OCI-LY1 (cell line): ENCODE data around the gene SEC24C.
A peak's percentile ranks its signal among the peaks of the same experiment; 100 is the strongest.

Experiments
- H2AFZ ChIP-seq: fragments of 200-600 bp; sonication (generic), shearing (Covaris generic); 2 replicates; pipeline ENCODE4 v1.6.0; 2014; ENCODE audit warnings: antibody characterized with exemption, mild to moderate bottlenecking, low read length
- H3F3A ChIP-seq: fragments of 200-600 bp; sonication (generic), shearing (Covaris generic); 2 replicates; pipeline ENCODE4 v1.6.0; 2014; ENCODE audit warnings: mild to moderate bottlenecking, antibody characterized with exemption, low read length, moderate library complexity; ENCODE audit not compliant: insufficient read depth
- H3K27ac ChIP-seq: fragments of 200-600 bp; sonication (generic); 2 replicates; pipeline ENCODE4 v1.5.1; 2014; ENCODE audit warnings: low read length, mixed run types, mild to moderate bottlenecking, low read depth; ENCODE audit not compliant: poor library complexity, severe bottlenecking
- H3K27me3 ChIP-seq: fragments of 200-600 bp; sonication (generic); 2 replicates; pipeline ENCODE4 v1.6.0; 2014; ENCODE audit warnings: antibody characterized with exemption, mild to moderate bottlenecking, low read length, moderate library complexity; ENCODE audit not compliant: insufficient read depth
- H3K36me3 ChIP-seq: fragments of 200-600 bp; sonication (generic); 2 replicates; pipeline ENCODE4 v1.6.1; 2014; ENCODE audit warnings: mild to moderate bottlenecking, antibody characterized with exemption, low read length, moderate library complexity, mixed read lengths; ENCODE audit not compliant: insufficient read depth
- H3K4me1 ChIP-seq: fragments of 200-600 bp; sonication (generic); 2 replicates; pipeline ENCODE4 v1.5.1; 2014; ENCODE audit warnings: mild to moderate bottlenecking, low read length, moderate library complexity; ENCODE audit not compliant: insufficient read depth, severe bottlenecking
- H3K4me2 ChIP-seq: fragments of 200-600 bp; sonication (generic), shearing (Covaris generic); 2 replicates; pipeline ENCODE4 v1.6.1; 2014; ENCODE audit warnings: low read length
- H3K4me3 ChIP-seq: fragments of 200-600 bp; sonication (generic); 2 replicates; pipeline ENCODE4 v1.5.1; 2014; ENCODE audit warnings: low read length, low read depth, mild to moderate bottlenecking, mixed read lengths; ENCODE audit not compliant: poor library complexity, severe bottlenecking
- H3K79me2 ChIP-seq: fragments of 200-600 bp; shearing (Covaris generic); 2 replicates; pipeline ENCODE4 v1.6.1; 2016; ENCODE audit warnings: mixed run types, low read length, mixed read lengths; ENCODE audit not compliant: insufficient read depth
- H3K9ac ChIP-seq: fragments of 200-600 bp; sonication (generic), shearing (Covaris generic); 2 replicates; pipeline ENCODE4 v1.6.1; 2014; ENCODE audit warnings: mild to moderate bottlenecking, low read length, mixed read lengths
- H3K9me2 ChIP-seq: fragments of 200-600 bp; sonication (generic), shearing (Covaris generic); 2 replicates; pipeline ENCODE4 v1.6.1; 2014; ENCODE audit warnings: low read depth, mild to moderate bottlenecking, low read length, mixed read lengths
- H3K9me3 ChIP-seq: fragments of 200-600 bp; shearing (Covaris generic); 2 replicates; pipeline ENCODE4 v1.6.1; 2014; ENCODE audit warnings: low read length, mixed read lengths
- H4K20me1 ChIP-seq: fragments of 200-600 bp; sonication (generic), shearing (Covaris generic); 2 replicates; pipeline ENCODE4 v1.6.0; 2016; ENCODE audit warnings: mild to moderate bottlenecking, low read length; ENCODE audit not compliant: insufficient read depth
- CTCF ChIP-seq: fragments of 200-600 bp; sonication (generic), shearing (Covaris generic); IDR thresholded peaks from 2 replicates; pipeline ENCODE4 v1.5.1; 2017; ENCODE audit warnings: mild to moderate bottlenecking, antibody characterized with exemption, low read length, moderate library complexity, mixed read lengths
- EZH2 ChIP-seq: fragments of 200-600 bp; sonication (generic), shearing (Covaris generic); IDR thresholded peaks from 2 replicates; pipeline ENCODE4 v1.8.0; 2017; ENCODE audit warnings: borderline replicate concordance, mixed run types, mild to moderate bottlenecking, antibody characterized with exemption, low read length, moderate library complexity, mixed read lengths

Gene SEC24C

DNA sequence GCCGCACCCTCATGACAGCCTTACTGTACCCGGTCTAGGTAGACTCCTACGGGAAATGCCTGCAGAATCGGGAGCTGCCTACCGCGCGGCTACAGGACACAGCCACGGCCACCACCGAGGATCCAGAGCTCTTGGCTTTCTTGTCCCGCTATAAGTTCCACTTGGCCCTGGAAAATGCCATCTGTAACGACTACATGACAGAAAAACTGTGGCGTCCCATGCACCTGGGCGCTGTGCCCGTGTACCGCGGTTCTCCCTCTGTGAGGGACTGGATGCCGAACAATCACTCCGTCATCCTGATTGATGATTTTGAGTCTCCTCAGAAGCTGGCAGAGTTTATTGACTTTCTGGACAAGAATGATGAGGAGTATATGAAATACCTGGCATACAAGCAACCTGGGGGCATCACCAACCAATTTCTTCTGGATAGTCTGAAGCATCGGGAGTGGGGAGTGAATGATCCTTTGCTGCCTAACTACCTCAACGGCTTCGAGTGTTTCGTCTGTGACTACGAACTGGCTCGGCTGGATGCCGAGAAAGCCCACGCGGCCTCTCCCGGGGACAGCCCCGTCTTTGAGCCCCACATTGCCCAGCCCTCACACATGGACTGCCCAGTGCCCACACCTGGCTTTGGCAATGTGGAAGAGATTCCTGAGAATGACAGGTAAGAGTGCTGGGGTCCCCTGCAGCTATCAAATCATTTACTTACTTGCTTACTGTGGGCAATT, 29.1 kb downstream of the SEC24C start:
- Histone ChIP-seq H2AFZ (no peak overlapping the region), H3K27me3 (no peaks in the 10 kb centered on the region), H3K9me2 (no peaks in the 10 kb centered on the region), H3K4me3 (peak overlapping the region; percentile 66), H3K9ac (peak overlapping the region; percentile 71), H3K4me2 (peak overlapping the region; percentile 76), H3K9me3 (no peaks in the 10 kb centered on the region), H3K79me2 (peaks cover 33% of the 10 kb centered on the region; the same call in 1 of the 2 replicates), H3K4me1 (peaks cover 46% of the 10 kb centered on the region), H4K20me1 (no peaks in the 10 kb centered on the region), H3K27ac (peak overlapping the region; percentile 67), H3F3A (no peaks in the 10 kb centered on the region), H3K36me3 (peaks cover 56% of the 10 kb centered on the region)
- TF ChIP-seq EZH2 (no peak), CTCF (no peak)

DNA sequence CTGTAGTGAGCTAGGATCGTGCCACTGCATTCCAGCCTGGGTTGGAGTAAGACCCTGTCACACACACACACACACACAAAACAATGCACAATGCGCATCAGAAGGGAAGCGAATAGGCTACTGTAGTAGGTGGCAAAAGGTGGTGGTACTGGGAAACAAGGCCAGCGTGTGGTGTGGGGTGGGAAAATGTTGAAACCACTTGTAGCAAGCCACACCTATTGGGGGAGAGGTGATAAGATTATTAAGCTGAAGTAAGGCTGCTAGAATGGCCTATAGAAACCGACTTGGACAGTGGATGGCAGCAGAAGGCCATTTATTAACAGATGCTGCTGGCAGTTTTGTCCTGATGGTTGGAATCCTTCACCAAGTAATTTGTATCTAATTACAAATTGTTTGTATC, 30.5 kb downstream of the SEC24C start:
- 0 out of 2 replicates have a peak, but pooled peaks cover 1% of the 10 kb centered on the region for H3F3A ChIP-seq
- peak overlapping the region; percentile 66 for H3K4me3 ChIP-seq
- no peaks in the 10 kb centered on the region for H3K9me3 ChIP-seq
- H3K9ac ChIP-seq = peak overlapping the region; percentile 71; the same call in 1 of the 2 replicates
- H3K4me1 ChIP-seq = peaks cover 35% of the 10 kb centered on the region
- H4K20me1 ChIP-seq = no peaks in the 10 kb centered on the region
- H3K4me2 ChIP-seq = peak overlapping the region; percentile 76
- H3K27me3 ChIP-seq = no peaks in the 10 kb centered on the region
- H3K27ac ChIP-seq = peak overlapping the region; percentile 67
- TF ChIP-seq CTCF (peak; percentile 35; the same call in 1 of the 2 replicates), EZH2 (no peak)
- peaks cover 33% of the 10 kb centered on the region; the same call in 1 of the 2 replicates for H3K79me2 ChIP-seq
- no peaks in the 10 kb centered on the region for H3K9me2 ChIP-seq
- H3K36me3 ChIP-seq = peaks cover 61% of the 10 kb centered on the region
- no peak overlapping the region for H2AFZ ChIP-seq

DNA sequence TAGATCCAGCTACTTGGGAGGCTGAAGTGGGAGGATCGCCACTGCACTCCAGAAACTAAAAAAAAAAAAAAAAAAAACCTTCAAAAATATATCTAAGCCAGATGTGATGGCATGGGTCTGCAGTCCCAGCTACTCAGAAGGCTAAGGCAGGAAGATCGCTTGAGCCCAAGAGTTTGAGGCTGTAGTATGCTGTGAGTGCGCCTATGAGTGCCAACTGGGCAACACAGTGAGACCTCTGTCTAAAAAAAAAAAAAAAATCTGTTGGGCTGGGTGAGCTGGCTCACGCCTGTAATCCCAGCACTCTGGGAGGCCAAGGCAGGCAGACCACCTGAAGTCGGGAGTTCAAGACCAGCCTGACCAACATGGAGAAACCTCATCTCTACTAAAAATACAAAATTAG, 34.8 kb downstream of the SEC24C start:
- H3K79me2 ChIP-seq = peaks cover 48% of the 10 kb centered on the region
- peaks cover 45% of the 10 kb centered on the region; the same call in 1 of the 2 replicates for H3K36me3 ChIP-seq

More for the DNA sequence above, 34.8 kb downstream of the SEC24C start:
- H3K9ac ChIP-seq = no peak overlapping the region
- H2AFZ ChIP-seq = no peak overlapping the region
- H4K20me1 ChIP-seq = no peaks in the 10 kb centered on the region
- H3K9me2 ChIP-seq = no peaks in the 10 kb centered on the region
- no peak overlapping the region for H3K4me3 ChIP-seq
- H3K27me3 ChIP-seq = no peaks in the 10 kb centered on the region
- peaks cover 51% of the 10 kb centered on the region for H3K4me1 ChIP-seq
- no peak overlapping the region for H3K4me2 ChIP-seq
- no peak overlapping the region for H3K27ac ChIP-seq
- no peak for TF ChIP-seq EZH2
- no peak for TF ChIP-seq CTCF
- H3K9me3 ChIP-seq = no peaks in the 10 kb centered on the region
- 0 out of 2 replicates have a peak, but pooled peaks cover 4% of the 10 kb centered on the region for H3F3A ChIP-seq
